Measurements from ENCODE around the gene MCU. TPM values are rescaled to one million over a fixed set of nuclear protein-coding genes. Genes with fewer than 3 reads are reported as not detected.

MCU gene
- total RNA-seq, 2 experiments from 2014 or later: 9.4 to 9.9 TPM

- CTCF ChIA-PET (ENCODE audit: unreplicated experiment): no interaction called here
- no peak overlapping the region for H3K4me2 ChIP-seq (ENCODE audit: low read length)
- H3K4me3 ChIP-seq (ENCODE audit: low read depth, low read length, poor library complexity, severe bottlenecking): no peak overlapping the region
- H3K36me3 ChIP-seq (ENCODE audit: insufficient read depth, low read length): no peaks in the 10 kb centered on the region
- POLR2A ChIA-PET: interaction anchor here (0.6 to 0.9 kb wide), 3 partner anchors 20 to 140 kb away, joined by 3 to 4 read pairs (median 3); no protein-coding TSS in a partner anchor
- no peaks in the 10 kb centered on the region for H3K79me2 ChIP-seq (ENCODE audit: insufficient read depth, low read depth, low read length)
- DNase-seq (ENCODE audit: low spot score): no peak
- intact Hi-C loops (cut with micrococcal nuclease; ENCODE audit: unreplicated experiment): no loop called here
- H3K9me3 ChIP-seq (ENCODE audit: low read length): no peaks in the 10 kb centered on the region
- H3K27ac ChIP-seq (ENCODE audit: low read depth, low read length, poor library complexity, severe bottlenecking): no peak overlapping the region
- TF ChIP-seq CTCF (conservative IDR thresholded peaks at IDR 0.05; ENCODE audit: low read length) (no peak), EZH2phosphoT487 (IDR thresholded peaks at IDR 0.05; ENCODE audit: borderline replicate concordance, low read depth, low read length) (no peak)
- no TSS peak for BruUV-seq (replicated peaks)
- no peaks in the 10 kb centered on the region for H4K20me1 ChIP-seq (ENCODE audit: insufficient read depth, low read length)
- no peaks in the 10 kb centered on the region for H3K9me2 ChIP-seq (ENCODE audit: insufficient read depth, low read length)
- no peak overlapping the region for H2AFZ ChIP-seq (ENCODE audit: low read length)
- H3K4me1 ChIP-seq (ENCODE audit: insufficient read depth, low read length, poor library complexity, severe bottlenecking): peaks cover 6% of the 10 kb centered on the region
Measured at GRCh38 chr10:72687035-72687434, 4.9 kb upstream of the MCU start.

- H2AFZ ChIP-seq (ENCODE audit: low read length): no peak overlapping the region
- POLR2A ChIA-PET: interaction anchor here (0.5 to 0.6 kb wide), 5 partner anchors 86 to 1885 kb away, joined by 3 to 5 read pairs (median 3); no protein-coding TSS in a partner anchor
- intact Hi-C loops (cut with micrococcal nuclease; ENCODE audit: unreplicated experiment): no loop called here
- H3K36me3 ChIP-seq (ENCODE audit: insufficient read depth, low read length): no peaks in the 10 kb centered on the region
- CTCF ChIA-PET (ENCODE audit: unreplicated experiment): no interaction called here
- H4K20me1 ChIP-seq (ENCODE audit: insufficient read depth, low read length): no peaks in the 10 kb centered on the region
- H3K27ac ChIP-seq (ENCODE audit: low read depth, low read length, poor library complexity, severe bottlenecking): no peak overlapping the region
- peaks cover 5% of the 10 kb centered on the region; the same call in 1 of the 2 replicates for H3K79me2 ChIP-seq (ENCODE audit: insufficient read depth, low read depth, low read length)
- TF ChIP-seq CTCF (conservative IDR thresholded peaks at IDR 0.05; ENCODE audit: low read length): no peak
- TF ChIP-seq EZH2phosphoT487 (IDR thresholded peaks at IDR 0.05; ENCODE audit: borderline replicate concordance, low read depth, low read length): no peak
- no TSS peak for BruUV-seq (replicated peaks)
- no peaks in the 10 kb centered on the region for H3K9me3 ChIP-seq (ENCODE audit: low read length)
- no peak overlapping the region for H3K4me2 ChIP-seq (ENCODE audit: low read length)
- no peak for DNase-seq (ENCODE audit: low spot score)
- no peaks in the 10 kb centered on the region for H3K9me2 ChIP-seq (ENCODE audit: insufficient read depth, low read length)
- H3K4me1 ChIP-seq (ENCODE audit: insufficient read depth, low read length, poor library complexity, severe bottlenecking): peaks cover 10% of the 10 kb centered on the region
- H3K4me3 ChIP-seq (ENCODE audit: low read depth, low read length, poor library complexity, severe bottlenecking): no peak overlapping the region
Measured at GRCh38 chr10:72688208-72688651, 3.7 kb upstream of the MCU start.

DNA sequence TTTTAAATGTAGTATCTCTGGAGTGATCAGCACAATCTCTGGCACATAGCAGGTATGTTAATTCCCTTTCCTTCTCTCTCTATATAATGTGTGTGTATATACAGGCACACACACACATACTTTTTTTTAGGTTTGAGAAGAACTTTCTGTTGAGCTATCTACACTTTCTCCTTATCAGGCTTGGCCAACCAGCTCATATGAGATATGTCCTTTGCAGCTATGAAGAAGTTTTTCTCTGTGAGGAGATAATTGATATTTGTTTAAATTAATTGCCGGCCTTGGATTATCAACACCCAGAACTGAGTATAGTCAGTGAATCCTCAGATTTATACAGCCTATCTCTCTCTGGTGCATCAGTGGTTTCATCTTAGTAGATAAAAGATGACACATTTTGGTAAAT lies 2.3 kb upstream of the MCU start:
- TF ChIP-seq EZH2phosphoT487 (IDR thresholded peaks at IDR 0.05; ENCODE audit: borderline replicate concordance, low read depth, low read length) (peak; percentile 49; the same call in 1 of the 2 replicates), CTCF (conservative IDR thresholded peaks at IDR 0.05; ENCODE audit: low read length) (no peak)
- BruUV-seq (replicated peaks): no TSS peak
- Histone ChIP-seq H3K4me3 (ENCODE audit: low read depth, low read length, poor library complexity, severe bottlenecking) (no peak overlapping the region), H3K79me2 (ENCODE audit: insufficient read depth, low read depth, low read length) (peaks cover 16% of the 10 kb centered on the region; the same call in 1 of the 2 replicates), H4K20me1 (ENCODE audit: insufficient read depth, low read length) (no peaks in the 10 kb centered on the region), H3K4me2 (ENCODE audit: low read length) (no peak overlapping the region), H3K27ac (ENCODE audit: low read depth, low read length, poor library complexity, severe bottlenecking) (no peak overlapping the region), H3K36me3 (ENCODE audit: insufficient read depth, low read length) (no peaks in the 10 kb centered on the region), H3K4me1 (ENCODE audit: insufficient read depth, low read length, poor library complexity, severe bottlenecking) (peaks cover 24% of the 10 kb centered on the region), H3K9me3 (ENCODE audit: low read length) (no peaks in the 10 kb centered on the region), H2AFZ (ENCODE audit: low read length) (no peak overlapping the region), H3K9me2 (ENCODE audit: insufficient read depth, low read length) (no peaks in the 10 kb centered on the region)
- no peak for DNase-seq (ENCODE audit: low spot score)
- POLR2A ChIA-PET: interaction anchor here (0.7 to 0.9 kb wide), 3 partner anchors 10 to 31 kb away, joined by 3 to 4 read pairs (median 3); no protein-coding TSS in a partner anchor
- intact Hi-C loops (cut with micrococcal nuclease; ENCODE audit: unreplicated experiment): loop anchor here (10.0 kb wide), 1 partner anchor 145 kb away; no protein-coding TSS in a partner anchor
- CTCF ChIA-PET (ENCODE audit: unreplicated experiment): no interaction called here
